GM23248 (cell line): ENCODE data around the gene CNGA1. TPM values are rescaled to one million over a fixed set of nuclear protein-coding genes. Genes with fewer than 3 reads are reported as not detected.

ENCODE experiments used
- DNase-seq: peaks from one replicate; pipeline ENCODE4 v3.0.0-alpha.2; 2015
- H2AFZ ChIP-seq: fragments of 200-600 bp; sonication (generic); 2 replicates; pipeline ENCODE4 v1.6.1; 2016; ENCODE audit warnings: antibody characterized with exemption
- H3F3A ChIP-seq: fragments of 200-600 bp; sonication (generic); 2 replicates; pipeline ENCODE4 v1.6.1; 2016; ENCODE audit warnings: mild to moderate bottlenecking, antibody characterized with exemption, mixed run types; ENCODE audit not compliant: insufficient read depth
- H3K27ac ChIP-seq: fragments of 200-600 bp; sonication (generic); 2 replicates; pipeline ENCODE4 v1.5.1; 2016; ENCODE audit warnings: mild to moderate bottlenecking
- H3K27me3 ChIP-seq: fragments of 200-600 bp; sonication (generic); replicated peaks from 2 replicates; pipeline ENCODE4 v1.6.1; 2016; ENCODE audit warnings: mild to moderate bottlenecking; ENCODE audit not compliant: insufficient read depth
- H3K36me3 ChIP-seq: fragments of 200-600 bp; sonication (generic); 2 replicates; pipeline ENCODE4 v1.6.1; 2016; ENCODE audit warnings: low read depth, mild to moderate bottlenecking
- H3K4me1 ChIP-seq: fragments of 200-600 bp; sonication (generic); 2 replicates; pipeline ENCODE4 v1.6.1; 2016; ENCODE audit warnings: mild to moderate bottlenecking; ENCODE audit not compliant: insufficient read depth
- H3K4me2 ChIP-seq: fragments of 200-600 bp; sonication (generic); one replicate; pipeline ENCODE4 v1.6.1; 2016; ENCODE audit warnings: mild to moderate bottlenecking; ENCODE audit not compliant: unreplicated experiment
- H3K4me3 ChIP-seq: fragments of 200-600 bp; sonication (generic); 2 replicates; pipeline ENCODE4 v1.5.1; 2016; ENCODE audit warnings: mild to moderate bottlenecking
- H3K79me2 ChIP-seq: fragments of 200-600 bp; sonication (generic); 2 replicates; pipeline ENCODE4 v1.6.1; 2016; ENCODE audit warnings: mild to moderate bottlenecking; ENCODE audit not compliant: insufficient read depth
- H3K9ac ChIP-seq: fragments of 200-600 bp; sonication (generic); 2 replicates; pipeline ENCODE4 v1.6.1; 2016; ENCODE audit warnings: mild to moderate bottlenecking
- H3K9me2 ChIP-seq: fragments of 200-600 bp; sonication (generic); 2 replicates; pipeline ENCODE4 v1.6.1; 2016; ENCODE audit warnings: mixed run types, mild to moderate bottlenecking, moderate library complexity; ENCODE audit not compliant: insufficient read depth
- H3K9me3 ChIP-seq: fragments of 200-600 bp; sonication (generic); one replicate; pipeline ENCODE4 v1.6.1; 2017; ENCODE audit warnings: low read depth
- H4K20me1 ChIP-seq: fragments of 200-600 bp; sonication (generic); 2 replicates; pipeline ENCODE4 v1.6.0; 2016; ENCODE audit not compliant: insufficient read depth
- EZH2 ChIP-seq: fragments of 200-600 bp; sonication (generic); IDR thresholded peaks from 2 replicates; pipeline ENCODE4 v1.6.1; 2018; ENCODE audit warnings: antibody characterized with exemption, mild to moderate bottlenecking; ENCODE audit not compliant: insufficient read depth, poor library complexity, severe bottlenecking
- EZH2phosphoT487 ChIP-seq: fragments of 200-600 bp; sonication (generic); IDR thresholded peaks from 2 replicates; pipeline ENCODE4 v1.6.1; 2018; ENCODE audit warnings: antibody characterized with exemption, moderate library complexity, mild to moderate bottlenecking, low read depth; ENCODE audit not compliant: insufficient read depth
- WGBS, 2 experiments: methylation state at CpG; one replicate each; pipeline ENCODE4 v1.1.6; 2015 to 2017; ENCODE audit warnings: low lambda C conversion rate in 2 of 2, low coverage in 1 of 2; ENCODE audit errors: missing lambda C conversion rate in 2 of 2; 5-methylcytosine and 5-hydroxymethylcytosine counted together
- in situ Hi-C: fragments of 300-500 bp; cut with MboI; formaldehyde crosslinking; loops from 2 replicates; pipeline ENCODE4 v1.15.0; 2020
- polyA plus RNA-seq: library from polyadenylated mRNA; unstranded; fragments of >200 nt; fragmentation: Nextera tagmentation; extraction: Ambion mirVana; gene quantifications from 2 replicates; pipeline ENCODE4 v1.2.1, GENCODE V29; 2016
- total RNA-seq: library from RNA; depleted of rRNA; stranded (reverse); fragments of >200 nt; shearing (Covaris generic); gene quantifications from 2 replicates; pipeline ENCODE4 v1.2.3, GENCODE V29; 2014

The CNGA1 gene
- total and polyA plus RNA-seq, 2 experiments from 2014 or later, result not detected

- no peaks in the 10 kb centered on the region for H3K79me2 ChIP-seq
- in situ Hi-C loops, result no loop called here
- TF ChIP-seq EZH2phosphoT487, result no peak
- no peak for TF ChIP-seq EZH2
- no peaks in the 10 kb centered on the region for H3K36me3 ChIP-seq
- WGBS, 2 experiments, result 22 to 30% methylated on average over 2 of the region's 2 CpGs
- no peaks in the 10 kb centered on the region for H3K9me2 ChIP-seq
- no peak overlapping the region for H3K9ac ChIP-seq
- H3K4me2 ChIP-seq, result no peak overlapping the region
- no peak for DNase-seq
- H3K27me3 ChIP-seq, result 0 out of 2 replicates have a peak, but pooled peaks cover 3% of the 10 kb centered on the region
- no peaks in the 10 kb centered on the region for H4K20me1 ChIP-seq
- H3K4me1 ChIP-seq, result no peaks in the 10 kb centered on the region
- H3K4me3 ChIP-seq, result no peak overlapping the region
- H2AFZ ChIP-seq, result no peak overlapping the region
- no peaks in the 10 kb centered on the region for H3F3A ChIP-seq
- H3K9me3 ChIP-seq, result no peaks in the 10 kb centered on the region
- no peak overlapping the region for H3K27ac ChIP-seq
Measured at GRCh38 chr4:48038666-48039065, 22.2 kb upstream of the CNGA1 start.

GRCh38 chr4:48037117-48037462, 20.6 kb upstream of the CNGA1 start:
- no peak overlapping the region for H3K9ac ChIP-seq
- 83 to 91% methylated on average over 2 of the region's 2 CpGs for WGBS, 2 experiments
- H3F3A ChIP-seq, result no peaks in the 10 kb centered on the region
- in situ Hi-C loops, result no loop called here
- no peak overlapping the region for H3K4me2 ChIP-seq
- TF ChIP-seq EZH2 (no peak), EZH2phosphoT487 (no peak)
- H2AFZ ChIP-seq, result no peak overlapping the region
- H3K4me1 ChIP-seq, result no peaks in the 10 kb centered on the region
- no peaks in the 10 kb centered on the region for H3K9me2 ChIP-seq
- H3K27ac ChIP-seq, result no peak overlapping the region
- H3K4me3 ChIP-seq, result no peak overlapping the region
- no peak for DNase-seq
- no peaks in the 10 kb centered on the region for H3K27me3 ChIP-seq
- no peaks in the 10 kb centered on the region for H4K20me1 ChIP-seq
- H3K79me2 ChIP-seq, result no peaks in the 10 kb centered on the region
- no peaks in the 10 kb centered on the region for H3K36me3 ChIP-seq
- no peaks in the 10 kb centered on the region for H3K9me3 ChIP-seq

- no peaks in the 10 kb centered on the region for H3K79me2 ChIP-seq
- TF ChIP-seq EZH2phosphoT487 (no peak), EZH2 (no peak)
- no peaks in the 10 kb centered on the region for H3K4me1 ChIP-seq
- H3K4me2 ChIP-seq, result no peak overlapping the region
- H3K27ac ChIP-seq, result no peak overlapping the region
- H3F3A ChIP-seq, result no peaks in the 10 kb centered on the region
- no peak overlapping the region for H2AFZ ChIP-seq
- no peaks in the 10 kb centered on the region for H4K20me1 ChIP-seq
- H3K9me2 ChIP-seq, result no peaks in the 10 kb centered on the region
- H3K9me3 ChIP-seq, result no peaks in the 10 kb centered on the region
- WGBS, 2 experiments, result 67 to 72% methylated on average over 3 of the region's 3 CpGs
- no peaks in the 10 kb centered on the region for H3K27me3 ChIP-seq
- no peak overlapping the region for H3K9ac ChIP-seq
- no peak overlapping the region for H3K4me3 ChIP-seq
- in situ Hi-C loops, result no loop called here
- H3K36me3 ChIP-seq, result no peaks in the 10 kb centered on the region
- DNase-seq, result no peak
Measured at GRCh38 chr4:48035952-48036351, 19.5 kb upstream of the CNGA1 start.

GRCh38 chr4:48033825-48034413, 17.4 kb upstream of the CNGA1 start:
- Histone ChIP-seq H4K20me1 (no peaks in the 10 kb centered on the region), H3K27ac (no peak overlapping the region), H3K4me3 (no peak overlapping the region), H3K36me3 (no peaks in the 10 kb centered on the region), H3K4me2 (no peak overlapping the region), H3K9me3 (no peaks in the 10 kb centered on the region), H3K79me2 (no peaks in the 10 kb centered on the region), H3F3A (no peaks in the 10 kb centered on the region), H2AFZ (no peak overlapping the region), H3K9ac (no peak overlapping the region), H3K4me1 (no peaks in the 10 kb centered on the region), H3K27me3 (no peaks in the 10 kb centered on the region), H3K9me2 (no peaks in the 10 kb centered on the region)
- WGBS, 2 experiments, result 54 to 55% methylated on average over 1 of the region's 1 CpG
- in situ Hi-C loops, result no loop called here
- DNase-seq, result peak; percentile 37
- TF ChIP-seq EZH2 (no peak), EZH2phosphoT487 (no peak)

GRCh38 chr4:48033412-48033811, 16.9 kb upstream of the CNGA1 start:
- Histone ChIP-seq H3K27ac (no peak overlapping the region), H3K4me1 (no peaks in the 10 kb centered on the region), H3K27me3 (no peaks in the 10 kb centered on the region), H3K9ac (no peak overlapping the region), H3K4me3 (no peak overlapping the region), H2AFZ (no peak overlapping the region), H3K4me2 (no peak overlapping the region), H3F3A (no peaks in the 10 kb centered on the region), H3K79me2 (no peaks in the 10 kb centered on the region), H4K20me1 (no peaks in the 10 kb centered on the region), H3K9me3 (no peaks in the 10 kb centered on the region), H3K9me2 (no peaks in the 10 kb centered on the region), H3K36me3 (no peaks in the 10 kb centered on the region)
- no peak for DNase-seq
- TF ChIP-seq EZH2, result no peak
- TF ChIP-seq EZH2phosphoT487, result no peak
- in situ Hi-C loops, result no loop called here
